Spleen (tissue), 13 donors: ENCODE results near the gene RASSF1. TPM values are rescaled to one million over a fixed set of nuclear protein-coding genes. Genes with fewer than 3 reads are reported as not detected.

Experiments used
- DNase-seq: peaks from one replicate; pipeline ENCODE4 v3.0.0-alpha.2; 2020
- H3K27ac ChIP-seq, 8 donors: fragments of 200-600 bp; sonication (generic) in 7 of 8; 1 replicate in 4 of 8; 2 replicates in 4 of 8; pipeline versions ENCODE4 v1.5.0 to v1.8.0; 2016 to 2021; ENCODE audit warnings: inconsistent platforms in 4 of 8, mild to moderate bottlenecking in 4 of 8, moderate library complexity in 1 of 8
- H3K27me3 ChIP-seq, 7 donors: fragments of 200-600 bp; sonication (generic) in 6 of 7; replicated peaks in 1 of 7; 1 replicate in 4 of 7; 2 replicates in 3 of 7; pipeline versions ENCODE4 v1.5.0 to v1.8.0; 2016 to 2021; ENCODE audit warnings: inconsistent platforms in 3 of 7, mild to moderate bottlenecking in 1 of 7
- H3K36me3 ChIP-seq, 6 donors: fragments of 200-600 bp; sonication (generic) in 5 of 6; 1 replicate in 4 of 6; 2 replicates in 2 of 6; pipeline versions ENCODE4 v1.5.0 to v1.8.0; 2016 to 2021; ENCODE audit warnings: inconsistent platforms in 2 of 6
- H3K4me1 ChIP-seq, 6 donors: fragments of 200-600 bp; sonication (generic) in 5 of 6; 1 replicate in 3 of 6; 2 replicates in 3 of 6; pipeline versions ENCODE4 v1.5.0 to v1.8.0; 2016 to 2021; ENCODE audit warnings: inconsistent platforms in 3 of 6
- H3K4me3 ChIP-seq, 8 donors: fragments of 200-600 bp; sonication (generic) in 7 of 8; 1 replicate in 4 of 8; 2 replicates in 4 of 8; pipeline versions ENCODE4 v1.5.0 to v1.8.0; 2016 to 2021; ENCODE audit warnings: inconsistent platforms in 4 of 8, mild to moderate bottlenecking in 4 of 8, moderate library complexity in 2 of 8
- H3K9me3 ChIP-seq, 8 donors: fragments of 200-600 bp; sonication (generic) in 7 of 8; 1 replicate in 4 of 8; 2 replicates in 4 of 8; pipeline versions ENCODE4 v1.5.0 to v1.8.0; 2016 to 2021; ENCODE audit warnings: inconsistent platforms in 4 of 8
- CTCF ChIP-seq, 11 experiments: fragments of 200-600 bp in 7 of 11; fragments of 450-650 bp in 4 of 11; sonication (generic) in 4 of 11; IDR thresholded peaks in 8 of 11; conservative IDR thresholded peaks in 3 of 11; 1 replicate in 7 of 11; 2 replicates in 4 of 11; pipeline versions ENCODE4 v1.4.0 to v1.8.0; 2016 to 2021; ENCODE audit warnings: antibody characterized with exemption in 11 of 11, inconsistent platforms in 4 of 11, mild to moderate bottlenecking in 1 of 11
- POLR2A ChIP-seq, 3 donors: fragments of 450-650 bp; IDR thresholded peaks; one replicate each; pipeline ENCODE4 v1.5.1; 2017; ENCODE audit warnings: antibody characterized with exemption in 3 of 3, mild to moderate bottlenecking in 1 of 3
- POLR2AphosphoS5 ChIP-seq, 3 donors: sonication (generic); formaldehyde crosslinking; IDR thresholded peaks; one replicate each; pipeline ENCODE4 v1.5.1; 2017; ENCODE audit warnings: antibody characterized with exemption in 3 of 3
- WGBS, 5 donors: extraction: QIAGEN DNeasy Blood & Tissue Kit in 3 of 5; methylation state at CpG; one replicate each; pipeline versions ENCODE4 v1.1.5 to v1.1.7; 2013 to 2018; 5-methylcytosine and 5-hydroxymethylcytosine counted together
- intact Hi-C: fragments of 100-400 bp; cut with DNase I; formaldehyde crosslinking; loops from one replicate; pipeline ENCODE4 v1.15.0; 2023; ENCODE audit warnings: low total_unique reads
- long read RNA-seq, 2 donors: transcript quantifications; one replicate each; lab custom pipeline, GENCODE V29; 2026
- polyA plus RNA-seq, 3 donors: library from polyadenylated mRNA; stranded (reverse); fragments of 200-250 nt; gene quantifications; one replicate each; pipeline ENCODE4 v1.2.1, GENCODE V29; 2013
- total RNA-seq, 7 donors: library from RNA; depleted of rRNA in 3 of 7; stranded (reverse); fragments of >200 nt in 3 of 7; fragmentation: NEBNext Ultra II Directional in 4 of 7; extraction: Animal tissue kit (Norgen Biotek cat#: 25700) in 4 of 7; gene quantifications; one replicate each; pipeline versions ENCODE4 v1.1.0 to v1.2.1, GENCODE V29; 2016 to 2021
- donor health status: healthy with polysubstance abuse.
- donor health status: DM: no; HTN: no; CAD: no; lungs with moderate emphysema.
- donor health status: DM: no; HTN: no; CAD: no.
- donor health status: Bipolar disorder and iron deficiency.
- donor health status: healthy.
- donor health status: DM: no; HTN: no; CAD: no.
- donor health status: DM: yes; HTN: yes; CAD: no.

Gene RASSF1
- 100 to 1,000 TPM in 1 of 7 donors, 10 to 100 TPM in 6; 48.3 to 113 (median 63.3) TPM for total RNA-seq
- polyA plus RNA-seq = 10 to 100 TPM; 59.3 to 83.7 (median 81.4) TPM
- long read RNA-seq, donor 1, transcript RASSF1-201 (5 exons, 1,757 nt) = major isoform, 5 of 22 reads
- long read RNA-seq, donor 1, partial matches to known transcripts = 12 of 22 reads
- long read RNA-seq, donor 1, other reads (novel, unspliced or antisense) = 0 of 22 reads
- long read RNA-seq, donor 2, transcript RASSF1-203 (6 exons, 1,923 nt) = major isoform, 5 of 22 reads
- long read RNA-seq, donor 2, partial matches to known transcripts = 12 of 22 reads
- long read RNA-seq, donor 2, other reads (novel, unspliced or antisense) = 0 of 22 reads

GRCh38 chr3:50340448-50341329 lies at the start of gene RASSF1:
RASSF1 (minus strand) TSS chr3:50340836; CDS start chr3:50340805, 31 bp downstream.
- Histone ChIP-seq H3K9me3 (no peaks in the 10 kb centered on the region), H3K27me3 (no peaks in the 10 kb centered on the region), H3K4me3 (peak within 1 kb of the TSS; percentile 55 to 86 (median 70)), H3K27ac (peak within 1 kb of the TSS; percentile 92 to 99 (median 98)), H3K4me1 (peaks cover 44 to 89% (median 70%) of the 10 kb centered on the region in 6 donors), H3K36me3 (peaks cover 0 to 3% (median 0%) of the 10 kb centered on the region in 6 donors)
- DNase-seq = peak; percentile 96
- peak; percentile 72 to 83 (median 79) for TF ChIP-seq POLR2AphosphoS5 (IDR thresholded peaks at IDR 0.05)
- no peak for TF ChIP-seq CTCF (IDR thresholded peaks at IDR 0.05 in 8 of 11, conservative IDR thresholded peaks at IDR 0.05 in 3 of 11)
- peak in 2 of 3 donors; percentile 40 to 64 for TF ChIP-seq POLR2A (IDR thresholded peaks at IDR 0.05)
- 0 to 9% (median 2%) methylated on average over 51 to 85 of the region's 85 CpGs for WGBS, 5 donors
- intact Hi-C loops = no loop called here

- H3K4me1 ChIP-seq = peaks cover 0 to 23% (median 9%) of the 10 kb centered on the region in 6 donors
- TF ChIP-seq POLR2A (IDR thresholded peaks at IDR 0.05) (no peak), CTCF (IDR thresholded peaks at IDR 0.05 in 8 of 11, conservative IDR thresholded peaks at IDR 0.05 in 3 of 11) (no peak), POLR2AphosphoS5 (IDR thresholded peaks at IDR 0.05) (no peak)
- intact Hi-C loops = no loop called here
- no peak overlapping the region for H3K4me3 ChIP-seq
- H3K27me3 ChIP-seq = no peaks in the 10 kb centered on the region
- DNase-seq = no peak
- WGBS, 5 donors = 84 to 98% (median 91%) methylated on average over 4 to 6 of the region's 6 CpGs
- no peaks in the 10 kb centered on the region for H3K36me3 ChIP-seq
- no peaks in the 10 kb centered on the region for H3K9me3 ChIP-seq
- no peak overlapping the region for H3K27ac ChIP-seq
Observed at GRCh38 chr3:50389414-50389767, 48.8 kb upstream of the RASSF1 start.

GRCh38 chr3:50388720-50389413 lies 48.2 kb upstream of the RASSF1 start:
- H3K27ac ChIP-seq = no peak overlapping the region
- DNase-seq = no peak
- no peak overlapping the region for H3K4me3 ChIP-seq
- peaks cover 0 to 23% (median 9%) of the 10 kb centered on the region in 6 donors for H3K4me1 ChIP-seq
- intact Hi-C loops = no loop called here
- TF ChIP-seq CTCF (IDR thresholded peaks at IDR 0.05 in 8 of 11, conservative IDR thresholded peaks at IDR 0.05 in 3 of 11) (no peak), POLR2AphosphoS5 (IDR thresholded peaks at IDR 0.05) (no peak), POLR2A (IDR thresholded peaks at IDR 0.05) (no peak)
- no peaks in the 10 kb centered on the region for H3K9me3 ChIP-seq
- no peaks in the 10 kb centered on the region for H3K27me3 ChIP-seq
- 84 to 88% (median 86%) methylated on average over 8 to 22 of the region's 22 CpGs for WGBS, 5 donors
- no peaks in the 10 kb centered on the region for H3K36me3 ChIP-seq
